ENCODE results near the gene UGT1A4. TPM values are rescaled to one million over a fixed set of nuclear protein-coding genes. Genes with fewer than 3 reads are reported as not detected.

Gene UGT1A4
- total RNA-seq, 2 experiments from 2014 or later: not detected

- no peak overlapping the region for H3K4me3 Mint-ChIP-seq
- no peak for ATAC-seq
- CTCF ChIA-PET: no interaction called here
- no peaks in the 10 kb centered on the region for H3K4me1 Mint-ChIP-seq
- H3K27ac Mint-ChIP-seq: no peak overlapping the region
- peaks cover 32% of the 10 kb centered on the region for H3K27me3 Mint-ChIP-seq
- DNase-seq: peak; percentile 26
- no peaks in the 10 kb centered on the region for H3K9me3 Mint-ChIP-seq (ENCODE audit: low read depth)
- H3K36me3 Mint-ChIP-seq: no peaks in the 10 kb centered on the region
These were observed 89.7 kb downstream of the UGT1A4 start for GRCh38 chr2:233807966-233808935.

GRCh38 chr2:233810385-233810784, 91.8 kb downstream of the UGT1A4 start:
- Mint-ChIP-seq H3K4me3 (no peak overlapping the region), H3K4me1 (no peaks in the 10 kb centered on the region), H3K9me3 (ENCODE audit: low read depth) (no peaks in the 10 kb centered on the region), H3K27me3 (peaks cover 37% of the 10 kb centered on the region), H3K27ac (no peak overlapping the region), H3K36me3 (no peaks in the 10 kb centered on the region)
- ATAC-seq: no peak
- DNase-seq: no peak
- CTCF ChIA-PET: no interaction called here

GRCh38 chr2:233811087-233811486, 92.6 kb downstream of the UGT1A4 start:
- Mint-ChIP-seq H3K27me3 (peaks cover 35% of the 10 kb centered on the region), H3K4me3 (no peak overlapping the region), H3K9me3 (ENCODE audit: low read depth) (no peaks in the 10 kb centered on the region), H3K36me3 (no peaks in the 10 kb centered on the region), H3K4me1 (no peaks in the 10 kb centered on the region), H3K27ac (no peak overlapping the region)
- ATAC-seq (no peak), DNase-seq (no peak)
- CTCF ChIA-PET: no interaction called here

- ATAC-seq: no peak
- no peaks in the 10 kb centered on the region for H3K9me3 Mint-ChIP-seq (ENCODE audit: low read depth)
- DNase-seq: no peak
- H3K4me1 Mint-ChIP-seq: no peaks in the 10 kb centered on the region
- CTCF ChIA-PET: no interaction called here
- no peak overlapping the region for H3K4me3 Mint-ChIP-seq
- H3K36me3 Mint-ChIP-seq: no peaks in the 10 kb centered on the region
- peaks cover 36% of the 10 kb centered on the region for H3K27me3 Mint-ChIP-seq
- no peak overlapping the region for H3K27ac Mint-ChIP-seq
These were observed 93.2 kb downstream of the UGT1A4 start for GRCh38 chr2:233811732-233812131.

GRCh38 chr2:233813236-233814055, 94.9 kb downstream of the UGT1A4 start:
- peaks cover 32% of the 10 kb centered on the region for H3K27me3 Mint-ChIP-seq
- ATAC-seq: no peak
- CTCF ChIA-PET: no interaction called here
- no peaks in the 10 kb centered on the region for H3K36me3 Mint-ChIP-seq
- DNase-seq: no peak
- no peak overlapping the region for H3K27ac Mint-ChIP-seq
- no peaks in the 10 kb centered on the region for H3K9me3 Mint-ChIP-seq (ENCODE audit: low read depth)
- H3K4me1 Mint-ChIP-seq: no peaks in the 10 kb centered on the region
- H3K4me3 Mint-ChIP-seq: no peak overlapping the region

- no peaks in the 10 kb centered on the region for H3K36me3 Mint-ChIP-seq
- H3K4me3 Mint-ChIP-seq: no peak overlapping the region
- H3K27ac Mint-ChIP-seq: no peak overlapping the region
- no peak for DNase-seq
- no peaks in the 10 kb centered on the region for H3K4me1 Mint-ChIP-seq
- CTCF ChIA-PET: no interaction called here
- H3K9me3 Mint-ChIP-seq (ENCODE audit: low read depth): no peaks in the 10 kb centered on the region
- H3K27me3 Mint-ChIP-seq: peaks cover 30% of the 10 kb centered on the region
- no peak for ATAC-seq
These were observed 95.7 kb downstream of the UGT1A4 start for GRCh38 chr2:233814056-233814835.

GRCh38 chr2:233815861-233816260, 97.3 kb downstream of the UGT1A4 start:
- H3K4me3 Mint-ChIP-seq: no peak overlapping the region
- CTCF ChIA-PET: no interaction called here
- H3K36me3 Mint-ChIP-seq: no peaks in the 10 kb centered on the region
- DNase-seq (no peak), ATAC-seq (no peak)
- no peaks in the 10 kb centered on the region for H3K4me1 Mint-ChIP-seq
- no peak overlapping the region for H3K27ac Mint-ChIP-seq
- H3K27me3 Mint-ChIP-seq: peaks cover 22% of the 10 kb centered on the region
- no peaks in the 10 kb centered on the region for H3K9me3 Mint-ChIP-seq (ENCODE audit: low read depth)

DNA sequence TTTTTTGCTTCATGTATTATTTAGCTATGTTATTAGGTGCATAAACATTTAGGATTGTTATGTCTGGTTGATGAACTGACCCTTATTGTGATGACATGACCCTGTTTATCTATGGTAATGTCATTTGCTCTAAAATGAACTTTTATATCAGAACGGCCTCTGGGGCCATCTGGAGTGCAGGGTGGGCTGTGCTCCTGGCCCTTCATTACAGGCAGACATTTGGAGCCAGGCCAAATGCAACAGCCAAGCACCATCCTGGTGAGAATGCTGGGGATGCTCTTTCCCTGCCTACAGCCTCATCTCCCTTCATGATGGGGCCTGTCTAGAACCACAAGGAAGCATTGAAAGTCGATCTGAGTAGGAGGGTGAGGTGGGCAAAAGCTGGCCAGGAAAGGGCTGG, 97.8 kb downstream of the UGT1A4 start:
- Mint-ChIP-seq H3K27ac (no peak overlapping the region), H3K4me1 (no peaks in the 10 kb centered on the region), H3K9me3 (ENCODE audit: low read depth) (no peaks in the 10 kb centered on the region), H3K36me3 (no peaks in the 10 kb centered on the region), H3K4me3 (no peak overlapping the region), H3K27me3 (peaks cover 21% of the 10 kb centered on the region)
- CTCF ChIA-PET: no interaction called here
- ATAC-seq (no peak), DNase-seq (no peak)

DNA sequence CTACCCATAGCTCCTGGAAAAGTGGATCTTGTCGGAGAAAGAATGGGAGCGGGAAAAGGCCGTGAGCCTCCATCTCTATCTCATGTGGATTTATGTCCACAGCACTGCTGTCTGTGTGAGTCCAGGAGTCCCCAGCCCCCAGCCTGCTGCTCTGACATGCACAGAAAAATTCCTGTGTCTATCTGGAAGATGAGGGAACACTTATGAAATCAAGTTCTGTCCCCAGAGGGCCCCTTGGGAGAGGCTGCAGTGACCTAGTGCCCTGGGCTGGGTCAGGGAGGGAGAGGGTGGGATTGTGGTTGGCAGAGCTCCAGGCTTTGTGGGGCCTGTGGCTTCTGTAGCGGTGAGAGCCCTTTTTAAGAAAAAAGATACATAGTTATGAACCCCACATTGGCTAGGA, 98.2 kb downstream of the UGT1A4 start:
- Mint-ChIP-seq H3K36me3 (no peaks in the 10 kb centered on the region), H3K27ac (no peak overlapping the region), H3K4me1 (no peaks in the 10 kb centered on the region), H3K9me3 (ENCODE audit: low read depth) (no peaks in the 10 kb centered on the region), H3K27me3 (peaks cover 21% of the 10 kb centered on the region), H3K4me3 (no peak overlapping the region)
- no peak for DNase-seq
- CTCF ChIA-PET: no interaction called here
- ATAC-seq: no peak

DNA sequence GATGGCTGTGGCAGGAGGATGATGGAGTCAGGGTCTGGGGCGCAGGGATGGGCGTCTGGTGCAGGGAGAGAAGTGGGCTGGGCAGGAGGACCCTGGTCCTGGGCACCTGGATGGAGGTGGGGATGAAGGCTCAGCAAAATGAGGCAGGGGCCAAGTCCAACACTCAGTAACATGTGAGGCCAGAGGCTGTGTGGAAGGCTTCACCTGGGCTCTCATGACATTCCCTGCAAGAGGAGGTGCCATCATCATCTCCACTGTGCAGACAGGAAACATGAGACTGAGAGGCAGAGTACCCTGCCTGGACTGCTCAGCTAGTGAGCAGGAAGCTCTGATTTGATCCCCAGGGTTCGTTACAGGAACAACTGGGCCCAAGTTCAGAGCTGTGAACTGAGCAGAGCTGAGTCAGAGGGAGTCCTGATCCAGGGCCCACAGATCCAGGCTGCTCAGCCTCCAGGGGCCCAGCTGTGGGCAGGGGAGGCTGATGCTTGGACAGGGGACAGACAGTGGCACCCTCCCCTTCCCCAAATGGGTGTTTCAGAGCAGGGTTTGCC, 98.9 kb downstream of the UGT1A4 start:
- H3K27me3 Mint-ChIP-seq: peaks cover 21% of the 10 kb centered on the region
- H3K4me1 Mint-ChIP-seq: no peaks in the 10 kb centered on the region
- no peaks in the 10 kb centered on the region for H3K36me3 Mint-ChIP-seq
- no peaks in the 10 kb centered on the region for H3K9me3 Mint-ChIP-seq (ENCODE audit: low read depth)
- ATAC-seq (no peak), DNase-seq (no peak)
- CTCF ChIA-PET: no interaction called here
- H3K27ac Mint-ChIP-seq: no peak overlapping the region
- H3K4me3 Mint-ChIP-seq: no peak overlapping the region

- H3K9me3 Mint-ChIP-seq (ENCODE audit: low read depth): no peaks in the 10 kb centered on the region
- CTCF ChIA-PET: no interaction called here
- H3K27ac Mint-ChIP-seq: no peak overlapping the region
- DNase-seq (no peak), ATAC-seq (no peak)
- no peaks in the 10 kb centered on the region for H3K36me3 Mint-ChIP-seq
- no peaks in the 10 kb centered on the region for H3K4me1 Mint-ChIP-seq
- no peak overlapping the region for H3K4me3 Mint-ChIP-seq
- H3K27me3 Mint-ChIP-seq: peaks cover 21% of the 10 kb centered on the region
These were observed 99.6 kb downstream of the UGT1A4 start for GRCh38 chr2:233817995-233818638.

DNA sequence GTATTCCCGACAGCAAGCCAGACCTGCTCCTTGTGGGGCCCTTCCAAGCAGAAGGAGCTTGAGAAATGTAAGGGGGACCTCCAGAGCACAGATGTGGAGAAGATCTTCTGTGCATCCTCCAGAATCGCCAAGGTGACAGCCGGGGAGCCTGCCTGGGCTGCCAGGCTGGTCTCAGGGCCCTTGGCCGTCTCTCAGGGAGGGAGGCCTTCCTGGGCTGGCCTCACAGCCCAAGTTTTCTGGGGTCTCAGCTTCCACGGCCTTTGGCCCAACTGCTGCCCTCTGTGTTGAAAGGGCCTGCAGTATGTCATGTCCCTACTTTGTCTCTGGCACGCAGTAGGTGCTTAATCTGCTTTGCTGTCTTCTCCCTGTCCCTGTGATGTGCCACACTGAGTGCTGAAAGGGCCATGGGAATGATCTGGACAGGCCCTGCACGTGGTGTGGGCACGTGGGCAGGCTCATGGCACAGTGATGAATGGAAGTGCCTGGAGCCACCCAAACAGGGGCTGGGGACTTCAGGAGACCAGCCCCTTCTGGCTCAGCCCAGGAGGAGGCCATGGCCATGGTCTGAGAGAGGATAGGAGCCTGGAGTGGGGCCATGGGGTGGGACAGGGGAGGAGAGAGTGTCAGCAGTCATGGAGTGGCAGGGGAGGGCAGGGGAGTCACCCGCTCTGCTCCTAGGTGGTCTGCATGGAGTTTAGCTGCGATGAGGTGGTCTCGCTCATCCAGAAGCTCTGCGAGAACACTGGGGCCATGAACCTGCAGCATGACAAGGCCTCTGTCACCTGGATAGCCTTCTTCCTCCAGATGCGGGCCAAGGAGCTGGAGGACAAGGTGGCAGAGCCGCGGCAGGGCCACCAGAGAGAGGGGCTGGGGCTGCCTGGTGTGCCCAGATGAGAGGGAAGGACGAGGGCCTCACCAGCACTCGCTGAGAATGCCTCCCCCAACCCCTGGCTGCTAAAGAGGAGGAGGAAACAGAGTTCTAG, 100.4 kb downstream of the UGT1A4 start:
- CTCF ChIA-PET: no interaction called here
- Mint-ChIP-seq H3K4me3 (no peak overlapping the region), H3K27ac (no peak overlapping the region), H3K9me3 (ENCODE audit: low read depth) (no peaks in the 10 kb centered on the region), H3K27me3 (peaks cover 16% of the 10 kb centered on the region), H3K4me1 (no peaks in the 10 kb centered on the region), H3K36me3 (no peaks in the 10 kb centered on the region)
- no peak for ATAC-seq
- DNase-seq: no peak

Measured in activated CD8-positive, alpha-beta memory T cell treated with anti-CD3 and anti-CD28 coated beads, Interleukin-2, amount 10 ng/mL, durations not matched to agents 7 days and 5 days (primary cell).